Stimulated activated naive CD8-positive, alpha-beta T cell treated with anti-CD3 and anti-CD28 coated beads, Interleukin-15, amount 100 ng/mL, for 72 hours (primary cell): ENCODE measurements around the gene TCF25.
A peak's percentile ranks its signal among the peaks of the same experiment; 100 is the strongest.
"Not testable (repeated sequence)": the region's sequence is repeated elsewhere in the genome, so short reads cannot be mapped to it uniquely, and the experiment has no call there.

ENCODE experiments used
- ATAC-seq: fragments of 150-1000 bp; cut with Tn5 transposase; 2 replicates; pipeline ENCODE4 v1.10.0; 2021; ENCODE audit warnings: mild to moderate bottlenecking, moderate library complexity
- DNase-seq, 2 donors: peaks; one replicate each; pipeline ENCODE4 v3.0.0; 2021 to 2022
- H3K27ac Mint-ChIP-seq, 2 donors: one replicate each; pipeline ENCODE4 v1.8.0; 2022; ENCODE audit warnings: mild to moderate bottlenecking in 2 of 2, mixed read lengths in 2 of 2, moderate library complexity in 2 of 2
- H3K27me3 Mint-ChIP-seq: one replicate; pipeline ENCODE4 v1.8.0; 2022; ENCODE audit warnings: mixed read lengths
- H3K4me1 Mint-ChIP-seq: one replicate; pipeline ENCODE4 v1.8.0; 2022; ENCODE audit warnings: mild to moderate bottlenecking, mixed read lengths
- H3K4me3 Mint-ChIP-seq, 2 donors: one replicate each; pipeline ENCODE4 v1.8.0; 2022; ENCODE audit warnings: mild to moderate bottlenecking in 2 of 2, mixed read lengths in 2 of 2, moderate library complexity in 1 of 2
- H3K9me3 Mint-ChIP-seq, 2 donors: one replicate each; pipeline ENCODE4 v1.8.0; 2022; ENCODE audit warnings: mixed read lengths in 2 of 2

TCF25 gene

GRCh38 chr16:89873109-89873971 lies at the start of gene TCF25:
Gene TCF25 (plus strand): TSS chr16:89873592. CDS start chr16:89873668, 76 bp downstream.
- Mint-ChIP-seq H3K4me3 (peak within 1 kb of the TSS; percentile 88 to 89), H3K9me3 (peaks cover 5 to 7% of the 10 kb centered on the region in 2 donors), H3K27me3 (no peaks in the 10 kb centered on the region), H3K27ac (peak within 1 kb of the TSS; percentile 97 to 99), H3K4me1 (peaks cover 27% of the 10 kb centered on the region)
- DNase-seq (peak; percentile 86), ATAC-seq (peak; percentile 74)

- DNase-seq, H3K27me3 Mint-ChIP-seq, H3K4me3 Mint-ChIP-seq, H3K27ac Mint-ChIP-seq, H3K9me3 Mint-ChIP-seq, ATAC-seq: not testable (repeated sequence)
- peaks cover 15% of the 10 kb centered on the region for H3K4me1 Mint-ChIP-seq
These were observed 49.6 kb upstream of the TCF25 start for GRCh38 chr16:89823824-89824148.

- no peak overlapping the region for H3K27ac Mint-ChIP-seq
- no peak for ATAC-seq
- no peaks in the 10 kb centered on the region for H3K9me3 Mint-ChIP-seq
- no peak overlapping the region for H3K4me3 Mint-ChIP-seq
- peaks cover 38% of the 10 kb centered on the region for H3K27me3 Mint-ChIP-seq
- peaks cover 6% of the 10 kb centered on the region for H3K4me1 Mint-ChIP-seq
- DNase-seq: no peak
These were observed 46.6 kb upstream of the TCF25 start for GRCh38 chr16:89826531-89827382.

- no peaks in the 10 kb centered on the region for H3K9me3 Mint-ChIP-seq
- no peak overlapping the region for H3K27ac Mint-ChIP-seq
- H3K27me3 Mint-ChIP-seq: peaks cover 46% of the 10 kb centered on the region
- peaks cover 6% of the 10 kb centered on the region for H3K4me1 Mint-ChIP-seq
- ATAC-seq: peak; percentile 5
- no peak for DNase-seq
- peak overlapping the region; percentile 41 to 50 for H3K4me3 Mint-ChIP-seq
These were observed 45.8 kb upstream of the TCF25 start for GRCh38 chr16:89827383-89828198.

GRCh38 chr16:89828199-89828869 lies 45.1 kb upstream of the TCF25 start, which contains the start of gene SPIRE2:
Gene SPIRE2 (plus strand): TSS chr16:89828475. CDS start chr16:89828551, 76 bp downstream.
- DNase-seq (peak; percentile 68 to 70), ATAC-seq (peak; percentile 91)
- peaks cover 48% of the 10 kb centered on the region for H3K27me3 Mint-ChIP-seq
- H3K4me1 Mint-ChIP-seq: peaks cover 6% of the 10 kb centered on the region
- H3K4me3 Mint-ChIP-seq: peak within 1 kb of the TSS; percentile 41 to 60
- H3K9me3 Mint-ChIP-seq: no peaks in the 10 kb centered on the region
- H3K27ac Mint-ChIP-seq: no peak within 1 kb of the TSS

- no peak overlapping the region for H3K27ac Mint-ChIP-seq
- peaks cover 6% of the 10 kb centered on the region for H3K4me1 Mint-ChIP-seq
- H3K9me3 Mint-ChIP-seq: no peaks in the 10 kb centered on the region
- no peak for DNase-seq
- no peak for ATAC-seq
- peaks cover 48% of the 10 kb centered on the region for H3K27me3 Mint-ChIP-seq
- peak overlapping the region; percentile 37 to 60 for H3K4me3 Mint-ChIP-seq
These were observed 44.3 kb upstream of the TCF25 start for GRCh38 chr16:89828870-89829629.

- no peak for DNase-seq
- ATAC-seq: no peak
- Mint-ChIP-seq H3K27ac (no peak overlapping the region), H3K4me3 (peak overlapping the region in 1 of 2 donors; percentile 15), H3K4me1 (peaks cover 6% of the 10 kb centered on the region), H3K27me3 (peaks cover 48% of the 10 kb centered on the region), H3K9me3 (no peaks in the 10 kb centered on the region)
These were observed 43.6 kb upstream of the TCF25 start for GRCh38 chr16:89829630-89830437.

- Mint-ChIP-seq H3K4me3 (no peak overlapping the region), H3K9me3 (peaks cover 0 to 6% of the 10 kb centered on the region in 2 donors), H3K4me1 (peaks cover 6% of the 10 kb centered on the region), H3K27me3 (peaks cover 48% of the 10 kb centered on the region), H3K27ac (no peak overlapping the region)
- no peak for DNase-seq
- no peak for ATAC-seq
These were observed 41.5 kb upstream of the TCF25 start for GRCh38 chr16:89831810-89832328.

- H3K27ac Mint-ChIP-seq, H3K4me3 Mint-ChIP-seq, H3K9me3 Mint-ChIP-seq, ATAC-seq, DNase-seq: not testable (repeated sequence)
- peaks cover 23% of the 10 kb centered on the region for H3K4me1 Mint-ChIP-seq
- peaks cover 39% of the 10 kb centered on the region for H3K27me3 Mint-ChIP-seq
These were observed 39.6 kb upstream of the TCF25 start for GRCh38 chr16:89833664-89834363.

GRCh38 chr16:89834813-89835363 lies 38.5 kb upstream of the TCF25 start:
- peaks cover 27% of the 10 kb centered on the region for H3K4me1 Mint-ChIP-seq
- not testable (repeated sequence) for H3K27ac Mint-ChIP-seq, ATAC-seq, DNase-seq, H3K4me3 Mint-ChIP-seq, H3K9me3 Mint-ChIP-seq
- peaks cover 29% of the 10 kb centered on the region for H3K27me3 Mint-ChIP-seq

GRCh38 chr16:89836484-89836883 lies 36.9 kb upstream of the TCF25 start:
- DNase-seq, ATAC-seq, H3K9me3 Mint-ChIP-seq, H3K27ac Mint-ChIP-seq, H3K4me3 Mint-ChIP-seq: not testable (repeated sequence)
- peaks cover 13% of the 10 kb centered on the region for H3K27me3 Mint-ChIP-seq
- peaks cover 36% of the 10 kb centered on the region for H3K4me1 Mint-ChIP-seq

GRCh38 chr16:89837014-89837546 lies 36.3 kb upstream of the TCF25 start:
- Mint-ChIP-seq H3K27me3 (peaks cover 7% of the 10 kb centered on the region), H3K4me1 (peaks cover 37% of the 10 kb centered on the region), H3K9me3 (peaks cover 0 to 6% of the 10 kb centered on the region in 2 donors), H3K27ac (no peak overlapping the region), H3K4me3 (peak overlapping the region in 1 of 2 donors; percentile 69)
- no peak for ATAC-seq
- DNase-seq: no peak
